ENCODE data around the gene PRRC2B.
"Not testable (repeated sequence)": the region's sequence is repeated elsewhere in the genome, so short reads cannot be mapped to it uniquely, and the experiment has no call there.

PRRC2B gene

DNA sequence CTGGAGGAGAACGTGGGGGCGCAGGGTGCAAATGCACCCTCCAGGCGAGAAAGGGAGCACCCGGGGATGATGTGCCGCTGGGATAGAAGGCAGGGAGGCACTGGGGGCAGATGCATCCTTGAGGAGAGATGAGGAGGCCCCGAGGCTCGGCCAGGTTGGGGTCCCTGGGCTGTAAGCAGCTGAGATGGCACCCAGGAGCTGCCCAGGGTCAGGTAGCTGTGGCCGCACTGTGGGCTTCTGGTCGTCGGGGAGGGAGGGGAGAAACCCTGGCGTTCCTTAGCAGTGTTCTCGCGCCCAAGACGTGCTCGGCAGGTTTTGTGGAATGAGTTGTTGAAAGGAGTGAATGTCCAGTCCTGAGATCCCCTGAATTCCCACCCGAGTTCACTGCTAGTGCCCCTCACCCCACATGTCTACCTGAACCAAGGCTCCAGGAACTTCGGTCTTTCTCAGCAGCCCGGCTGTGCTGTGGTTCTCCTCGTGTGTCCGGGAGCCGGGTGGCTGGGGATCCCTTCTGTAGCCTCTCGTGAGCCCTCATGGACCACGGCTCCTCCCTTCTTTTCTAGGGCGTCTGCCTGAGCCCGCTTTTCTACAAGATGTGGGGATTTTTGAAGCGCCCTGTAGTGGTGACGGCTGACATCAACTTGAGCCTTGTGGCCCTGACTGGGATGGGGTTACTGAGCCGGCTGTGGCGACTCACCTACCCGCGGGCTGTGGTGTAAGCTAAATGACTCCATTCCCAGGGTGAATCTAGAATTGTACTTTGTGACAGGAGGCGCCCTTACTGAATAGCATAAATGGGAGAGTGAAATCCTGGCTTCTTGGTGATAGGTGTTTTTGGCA is 110.0 kb downstream of the PRRC2B start:
- in situ Hi-C loops (cut with MboI; ENCODE audit: low sequenced_read_pairs) = no loop called here

DNA sequence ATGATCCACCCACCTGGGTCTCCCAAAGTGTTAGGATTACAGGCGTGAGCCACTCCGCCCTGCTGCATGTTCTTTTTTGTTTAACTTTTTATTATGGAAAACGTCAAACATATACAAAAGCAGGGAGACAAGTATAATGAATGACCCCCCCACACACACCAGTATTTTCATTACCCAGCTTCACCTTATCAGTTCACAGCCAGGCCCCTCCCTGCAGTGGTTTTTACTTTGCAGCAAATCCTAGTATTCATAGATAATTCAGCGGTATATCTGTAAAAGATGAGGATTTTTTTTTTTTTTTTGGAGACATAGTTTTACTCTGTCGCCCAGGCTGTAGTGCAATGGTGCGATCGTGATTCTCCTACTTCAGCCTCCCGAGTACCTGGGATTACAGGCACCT is 111.1 kb downstream of the PRRC2B start:
- in situ Hi-C loops (cut with MboI; ENCODE audit: low sequenced_read_pairs) = no loop called here

DNA sequence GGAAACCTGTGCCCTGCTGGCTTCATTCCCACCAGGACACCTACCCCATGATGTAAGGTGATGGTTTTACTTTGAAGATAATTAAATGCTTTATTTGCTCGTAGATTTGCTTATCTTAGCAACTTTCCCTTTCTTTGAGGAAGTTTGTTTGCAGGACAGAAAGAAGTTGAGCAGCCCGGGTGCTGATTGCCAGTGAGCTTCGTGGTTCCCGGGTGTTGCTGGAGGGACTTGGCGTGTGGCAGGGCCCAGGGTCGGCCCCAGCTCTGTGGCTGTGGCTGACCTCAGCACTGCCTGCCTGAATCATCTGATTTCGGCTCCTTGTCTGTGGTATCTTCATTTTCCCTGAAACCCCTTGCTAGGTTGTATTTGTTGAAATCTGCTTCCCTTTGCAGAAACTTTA is 117.5 kb downstream of the PRRC2B start:
- in situ Hi-C loops (cut with MboI; ENCODE audit: low sequenced_read_pairs) = no loop called here

DNA sequence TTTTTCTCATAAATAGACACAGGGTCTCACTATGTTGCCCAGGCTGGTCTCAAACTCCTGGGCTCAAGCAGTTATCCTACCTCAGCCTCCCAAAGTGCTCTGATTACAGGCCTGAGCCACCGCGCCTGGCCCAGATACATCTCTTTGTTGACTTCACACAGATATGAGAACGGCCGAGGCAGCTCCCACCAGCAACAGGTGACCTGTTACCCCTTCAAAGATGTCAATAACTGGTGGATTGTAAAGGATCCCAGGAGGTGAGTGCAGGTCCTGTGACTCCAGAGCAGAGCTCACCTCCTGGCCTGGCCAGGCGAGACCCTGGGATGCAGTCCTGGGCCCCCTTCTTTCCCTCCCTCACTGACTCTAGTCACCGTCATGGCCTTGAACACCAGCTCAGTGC is 118.0 kb downstream of the PRRC2B start:
- in situ Hi-C loops (cut with MboI; ENCODE audit: low sequenced_read_pairs) = no loop called here

DNA sequence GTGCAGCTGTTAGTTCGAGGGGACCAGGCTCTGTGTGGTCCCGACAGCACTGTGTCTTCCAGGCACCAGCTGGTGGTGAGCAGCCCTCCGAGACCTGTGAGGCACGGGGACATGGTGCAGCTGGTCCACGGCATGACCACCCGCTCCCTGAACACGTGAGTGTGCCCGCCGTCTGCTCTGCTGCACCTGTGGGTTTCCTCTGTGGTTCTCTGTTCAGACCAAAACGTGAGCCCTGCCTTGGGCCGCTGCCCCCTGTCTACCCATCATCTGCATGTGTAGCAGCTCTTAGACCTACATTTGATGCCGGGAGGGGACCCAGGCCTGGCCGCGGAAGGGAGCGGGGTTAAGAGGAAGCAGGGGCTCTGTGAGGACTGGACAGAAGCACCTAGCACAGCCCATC is 119.3 kb downstream of the PRRC2B start:
- in situ Hi-C loops (cut with MboI; ENCODE audit: low sequenced_read_pairs) = no loop called here

DNA sequence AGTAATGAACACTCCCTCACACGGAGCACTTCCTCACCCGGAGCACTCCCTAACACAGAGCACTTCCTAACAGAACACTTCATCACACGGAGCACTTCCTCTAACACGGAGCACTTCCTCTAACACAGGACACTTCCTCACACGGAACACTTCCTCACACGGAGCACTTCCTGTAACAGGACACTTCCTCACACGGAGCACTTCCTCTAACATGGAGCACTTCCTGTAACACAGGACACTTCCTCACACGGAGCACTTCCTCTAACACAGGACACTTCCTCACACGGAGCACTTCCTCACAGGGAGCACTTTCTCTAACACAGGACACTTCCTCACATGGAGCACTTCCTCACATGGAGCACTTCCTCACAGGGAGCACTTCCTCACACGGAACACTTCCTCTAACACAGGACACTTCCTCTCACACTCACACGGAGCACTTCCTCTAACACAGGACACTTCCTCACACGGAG is 121.7 kb downstream of the PRRC2B start:
- in situ Hi-C loops (cut with MboI; ENCODE audit: low sequenced_read_pairs) = not testable (repeated sequence)

DNA sequence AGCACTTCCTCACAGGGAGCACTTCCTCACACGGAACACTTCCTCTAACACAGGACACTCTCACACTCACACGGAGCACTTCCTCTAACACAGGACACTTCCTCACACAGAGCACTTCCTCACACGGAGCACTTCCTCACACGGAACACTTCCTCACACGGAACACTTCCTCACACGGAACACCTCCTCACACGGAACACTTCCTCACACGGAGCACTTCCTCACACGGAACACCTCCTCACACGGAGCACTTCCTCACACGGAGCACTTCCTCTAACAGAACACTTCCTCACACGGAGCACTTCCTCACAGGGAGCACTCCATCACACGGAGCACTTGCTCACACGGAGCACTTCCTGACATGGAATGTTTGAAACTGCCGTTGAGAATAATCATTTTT is 122.2 kb downstream of the PRRC2B start:
- in situ Hi-C loops (cut with MboI; ENCODE audit: low sequenced_read_pairs) = no loop called here

DNA sequence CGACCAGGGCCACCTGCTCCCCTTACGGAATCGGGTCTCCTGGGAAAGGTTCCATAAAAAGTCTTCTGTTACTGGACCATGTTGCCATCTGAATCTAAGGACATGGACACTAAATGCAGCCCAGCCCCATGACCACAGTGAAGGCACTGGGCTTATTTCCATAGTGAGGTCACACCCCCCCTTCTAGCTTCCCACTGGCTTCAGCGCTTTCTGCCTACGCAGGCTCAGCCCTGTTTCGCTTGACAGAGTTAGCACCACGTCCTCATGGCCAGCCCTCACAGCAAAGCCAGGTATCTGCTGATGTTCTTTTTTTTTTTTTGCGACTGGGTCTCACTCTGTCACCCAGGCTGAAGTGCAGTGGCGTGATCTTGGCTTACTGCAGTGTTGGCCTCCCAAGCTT is 123.0 kb downstream of the PRRC2B start:
- in situ Hi-C loops (cut with MboI; ENCODE audit: low sequenced_read_pairs) = no loop called here

DNA sequence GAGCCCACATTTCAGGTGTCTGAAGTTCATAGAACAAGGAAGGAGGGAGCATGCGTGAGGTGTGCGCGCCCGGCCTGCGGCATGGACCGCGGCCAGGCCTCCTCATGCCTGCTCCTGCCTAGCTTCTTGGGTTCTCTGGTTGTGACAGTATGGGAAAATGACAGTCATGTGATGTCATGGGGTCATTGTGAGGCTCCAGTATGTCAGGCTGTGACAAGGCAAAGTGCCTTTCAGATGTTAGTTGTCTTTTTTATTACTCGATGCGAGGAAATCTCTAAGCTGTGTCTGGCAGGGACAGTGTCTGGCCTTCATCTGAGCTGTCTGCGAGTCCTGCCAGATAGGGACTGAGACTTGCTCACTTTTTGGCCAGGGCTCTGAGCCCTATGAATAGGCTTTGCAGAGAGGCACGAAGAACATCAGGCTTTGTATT is 123.9 kb downstream of the PRRC2B start:
- in situ Hi-C loops (cut with MboI; ENCODE audit: low sequenced_read_pairs) = no loop called here

DNA sequence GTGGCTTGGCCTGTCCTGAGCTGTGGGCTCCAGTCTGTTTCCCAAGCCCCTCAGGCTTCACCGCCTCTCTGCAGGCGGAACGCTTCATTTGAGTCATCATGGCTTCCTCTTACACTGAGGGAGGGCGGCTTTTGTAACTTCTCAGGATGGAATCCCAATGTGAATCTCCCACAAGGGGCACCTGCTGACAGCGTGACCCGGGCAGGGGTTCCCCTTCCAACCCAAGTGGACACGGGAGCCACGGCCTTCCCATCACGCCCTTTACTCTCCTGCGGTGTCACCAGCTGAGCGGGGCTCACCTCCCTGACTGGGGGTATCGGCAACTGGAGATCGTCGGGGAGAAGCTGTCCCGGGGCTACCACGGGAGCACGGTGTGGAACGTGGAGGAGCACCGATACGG is 124.7 kb downstream of the PRRC2B start:
- in situ Hi-C loops (cut with MboI; ENCODE audit: low sequenced_read_pairs) = no loop called here

DNA sequence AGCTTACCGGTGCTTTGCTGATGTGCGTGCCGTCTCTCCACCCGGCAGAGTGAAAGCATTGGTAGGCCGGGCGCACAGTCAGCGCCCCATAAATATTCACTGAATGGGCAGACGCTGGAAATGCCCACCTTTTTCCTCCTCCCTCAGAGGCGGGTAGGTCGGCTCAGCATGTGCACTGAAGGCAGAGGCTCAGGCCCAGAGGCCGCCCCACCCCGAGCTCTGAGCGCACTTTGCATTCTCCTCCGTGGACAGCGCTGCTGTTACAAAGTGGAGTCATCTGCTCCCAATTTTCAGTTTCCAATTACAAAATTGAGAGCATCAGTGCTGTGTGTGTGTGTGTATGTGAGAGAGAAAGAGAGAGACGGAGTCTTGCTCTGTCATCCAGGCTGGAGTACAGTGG is 126.6 kb downstream of the PRRC2B start:
- in situ Hi-C loops (cut with MboI; ENCODE audit: low sequenced_read_pairs) = no loop called here

DNA sequence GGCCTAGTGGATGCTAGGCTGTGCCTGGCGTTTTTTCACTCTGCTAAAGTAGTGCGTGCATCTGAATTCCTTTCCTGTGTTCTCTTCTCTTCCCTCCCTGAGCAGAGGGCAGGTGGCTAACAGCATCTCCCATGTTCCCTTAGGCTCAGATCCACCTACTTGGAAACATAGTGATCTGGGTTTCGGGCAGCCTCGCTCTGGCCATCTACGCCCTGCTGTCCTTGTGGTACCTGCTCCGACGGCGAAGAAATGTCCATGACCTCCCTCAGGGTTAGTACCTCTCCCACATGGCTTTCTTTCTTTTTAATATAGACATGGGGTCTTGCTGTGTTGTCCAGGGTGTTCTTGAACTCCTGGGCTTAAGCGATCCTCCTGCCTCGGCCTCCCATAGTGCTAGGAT is 127.3 kb downstream of the PRRC2B start:
- in situ Hi-C loops (cut with MboI; ENCODE audit: low sequenced_read_pairs) = no loop called here

DNA sequence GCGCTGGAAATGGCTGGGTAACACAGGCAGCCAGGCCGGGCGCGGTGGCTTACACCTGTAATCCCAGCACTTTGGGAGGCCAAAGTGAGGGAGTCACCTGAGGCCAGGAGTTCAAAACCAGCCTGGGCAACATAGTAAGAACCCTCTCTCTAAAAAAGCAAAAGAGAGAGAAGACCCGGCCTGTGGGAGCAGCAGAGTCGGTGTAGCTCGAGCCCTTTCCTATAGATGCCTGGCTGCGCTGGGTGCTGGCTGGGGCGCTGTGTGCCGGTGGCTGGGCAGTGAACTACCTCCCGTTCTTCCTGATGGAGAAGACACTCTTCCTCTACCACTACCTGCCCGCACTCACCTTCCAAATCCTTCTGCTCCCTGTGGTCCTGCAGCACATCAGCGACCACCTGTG is 127.9 kb downstream of the PRRC2B start:
- in situ Hi-C loops (cut with MboI; ENCODE audit: low sequenced_read_pairs) = no loop called here

DNA sequence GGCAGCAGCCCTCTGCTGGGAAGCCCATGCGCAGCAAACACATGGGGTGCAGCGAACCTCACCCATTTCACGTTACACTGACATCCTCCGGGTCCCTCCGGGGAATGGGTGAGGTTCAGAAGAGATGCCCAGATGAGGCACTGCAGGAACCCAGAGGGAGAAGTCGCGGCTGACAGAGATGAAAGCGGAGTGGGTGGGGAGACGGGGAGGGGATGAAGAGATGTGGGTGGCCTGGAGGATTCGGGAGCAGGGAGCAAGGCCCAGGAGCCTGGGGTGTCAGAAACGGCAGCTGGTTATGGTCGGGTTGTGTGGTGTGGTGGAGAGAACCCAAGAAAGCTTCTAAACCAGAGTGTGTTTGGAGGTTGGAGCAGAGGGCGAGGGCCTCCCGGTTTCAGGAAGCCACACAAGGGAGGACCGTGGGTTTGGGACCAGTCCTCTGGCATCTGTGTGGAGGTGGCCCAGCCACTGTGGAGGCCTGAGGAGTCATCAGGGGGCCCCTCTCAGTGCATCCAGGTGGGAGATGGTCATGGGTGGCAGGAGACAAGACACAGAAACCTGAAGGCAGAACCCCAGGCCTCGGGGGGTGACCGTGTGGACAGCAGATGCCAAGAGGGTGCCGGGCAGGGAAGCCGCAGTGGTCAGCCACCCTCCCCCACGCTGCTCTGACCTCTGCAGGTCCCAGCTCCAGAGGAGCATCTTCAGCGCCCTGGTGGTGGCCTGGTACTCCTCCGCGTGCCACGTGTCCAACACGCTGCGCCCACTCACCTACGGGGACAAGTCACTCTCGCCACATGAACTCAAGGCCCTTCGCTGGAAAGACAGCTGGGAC is 128.6 kb downstream of the PRRC2B start:
- in situ Hi-C loops (cut with MboI; ENCODE audit: low sequenced_read_pairs) = no loop called here

DNA sequence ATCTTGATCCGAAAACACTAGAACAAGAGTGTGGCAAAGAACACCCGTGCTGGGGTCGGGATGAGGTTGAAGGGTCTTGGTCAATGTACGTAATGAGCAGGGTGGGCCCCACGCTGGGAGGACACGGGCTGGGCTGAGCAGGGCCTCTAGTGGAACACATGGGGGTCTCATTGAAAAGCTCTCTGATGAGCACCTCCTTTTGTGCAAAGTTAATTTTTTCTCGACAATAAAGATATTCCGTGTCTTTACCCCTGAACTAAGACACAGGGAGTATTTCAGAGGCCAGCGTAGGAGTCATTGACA is 129.2 kb downstream of the PRRC2B start:
- in situ Hi-C loops (cut with MboI; ENCODE audit: low sequenced_read_pairs) = no loop called here

DNA sequence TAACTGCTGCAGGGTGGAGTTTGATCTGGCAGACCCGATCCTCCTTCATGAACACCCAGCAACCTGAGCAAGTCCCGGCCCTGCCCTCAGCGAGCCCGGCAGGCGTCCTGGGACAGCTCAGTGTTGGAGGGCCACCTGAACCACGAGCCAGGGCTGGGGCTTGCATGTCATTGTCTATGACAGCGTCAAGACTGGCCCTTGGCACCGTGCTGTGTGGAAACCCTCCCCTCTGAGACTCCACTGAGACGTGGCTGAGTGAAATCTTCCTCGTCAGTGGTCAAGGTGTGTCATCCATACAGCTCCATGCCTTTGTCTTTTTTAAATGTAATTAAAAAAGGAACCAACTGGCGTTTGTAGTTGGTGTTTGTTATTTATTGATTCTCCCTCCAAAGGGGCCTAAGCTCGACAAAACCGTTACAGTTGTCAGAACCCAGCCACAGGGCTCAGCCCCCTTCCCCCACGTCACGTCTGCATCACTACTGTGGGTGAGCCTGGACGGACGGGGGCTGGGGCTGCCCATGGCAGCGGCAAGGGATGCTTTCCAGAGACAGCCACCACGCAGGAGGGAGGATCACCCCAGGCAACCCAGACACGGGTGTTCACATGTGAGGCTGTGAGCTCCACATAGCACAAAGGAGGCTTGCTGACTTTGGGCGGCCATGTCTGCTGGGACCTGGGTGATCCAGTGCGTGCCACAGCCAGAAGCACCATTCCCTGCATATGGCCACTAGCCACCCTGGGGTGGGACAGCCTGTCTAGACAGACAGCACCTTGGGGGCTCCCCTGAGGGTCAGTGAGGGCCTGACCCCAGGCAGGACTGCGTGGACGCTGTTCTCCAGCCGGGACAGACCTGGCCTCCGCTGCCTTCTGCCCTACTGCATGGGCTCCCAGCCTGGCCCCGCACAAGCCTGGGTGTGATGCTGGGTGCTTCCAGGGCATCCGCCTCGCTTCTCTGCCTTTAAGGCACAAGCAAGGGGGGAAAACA is 129.9 kb downstream of the PRRC2B start:
- in situ Hi-C loops (cut with MboI; ENCODE audit: low sequenced_read_pairs) = no loop called here

DNA sequence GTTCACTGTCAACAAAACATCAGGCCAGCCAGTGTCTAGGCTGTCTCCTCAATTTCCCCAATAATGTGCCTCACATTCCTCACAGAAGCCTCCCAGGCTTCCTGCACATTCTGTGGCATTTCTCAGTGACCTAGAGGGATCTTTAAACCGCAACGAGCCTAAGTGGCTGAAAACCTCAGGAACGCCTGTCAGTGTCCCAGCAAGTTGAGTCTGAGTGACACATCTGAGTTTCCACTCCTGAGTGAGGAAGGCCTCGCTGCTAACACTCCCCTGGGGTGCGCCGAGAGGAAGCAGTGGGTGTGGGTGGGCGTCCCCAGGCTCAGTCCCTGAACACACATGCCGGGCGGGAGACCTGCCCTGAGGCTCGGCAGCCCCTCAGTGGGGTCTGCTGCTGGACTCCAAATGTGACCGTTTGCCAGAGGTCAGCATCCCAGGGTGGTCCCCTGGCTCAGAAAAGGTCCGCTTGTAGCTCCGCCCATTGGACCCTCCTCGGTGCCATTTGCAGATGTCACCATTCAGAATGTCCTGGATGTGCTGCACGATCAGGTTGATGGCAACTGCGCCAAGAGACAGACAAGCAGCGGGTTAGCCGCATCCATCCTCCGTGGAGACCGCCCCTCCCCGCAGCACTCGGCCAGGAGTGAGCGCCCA is 130.9 kb downstream of the PRRC2B start:
- in situ Hi-C loops (cut with MboI; ENCODE audit: low sequenced_read_pairs) = no loop called here

DNA sequence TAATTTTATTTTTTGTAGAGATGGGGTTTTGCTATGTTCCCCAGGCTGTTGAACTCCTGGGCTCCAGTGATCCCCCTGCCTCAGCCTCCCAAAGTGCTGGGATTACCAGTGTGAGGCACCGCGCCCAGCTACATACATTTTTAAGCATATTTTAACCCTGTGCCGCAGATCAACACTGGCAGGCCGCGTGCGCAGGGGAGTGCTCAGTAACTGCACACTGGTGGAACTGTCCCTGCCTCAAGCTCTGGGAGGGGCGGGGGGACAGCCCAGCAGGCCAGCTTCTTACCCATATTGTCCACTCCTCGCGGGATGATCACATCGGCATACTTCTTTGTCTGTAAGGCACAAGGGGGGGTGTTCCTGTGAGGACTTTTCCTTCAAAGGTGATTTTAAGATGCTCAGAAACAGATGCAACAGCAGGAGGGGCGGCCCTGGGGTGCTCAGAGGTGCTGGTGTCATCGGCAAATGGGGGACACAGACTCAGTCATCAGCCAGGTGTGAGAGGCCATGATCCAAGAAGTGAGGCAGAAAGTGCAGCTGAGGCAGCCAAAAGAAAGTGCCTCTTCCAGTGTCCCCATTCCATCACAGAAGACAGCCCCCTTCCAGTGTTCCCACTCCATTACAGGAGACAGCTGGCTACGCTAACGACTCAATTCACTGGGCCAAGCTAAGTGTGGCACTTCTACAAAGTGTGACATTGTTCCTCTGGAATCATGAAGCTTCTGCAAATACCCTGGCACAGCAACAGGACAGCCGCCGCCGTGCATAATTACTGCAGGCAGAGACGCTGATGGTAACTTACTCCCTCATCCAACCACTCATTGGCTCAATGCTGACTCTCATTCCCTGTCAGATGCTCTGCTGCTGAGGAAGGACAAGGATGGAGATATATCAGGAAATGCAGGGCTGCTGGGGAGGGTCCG is 132.0 kb downstream of the PRRC2B start:
- in situ Hi-C loops (cut with MboI; ENCODE audit: low sequenced_read_pairs) = no loop called here

DNA sequence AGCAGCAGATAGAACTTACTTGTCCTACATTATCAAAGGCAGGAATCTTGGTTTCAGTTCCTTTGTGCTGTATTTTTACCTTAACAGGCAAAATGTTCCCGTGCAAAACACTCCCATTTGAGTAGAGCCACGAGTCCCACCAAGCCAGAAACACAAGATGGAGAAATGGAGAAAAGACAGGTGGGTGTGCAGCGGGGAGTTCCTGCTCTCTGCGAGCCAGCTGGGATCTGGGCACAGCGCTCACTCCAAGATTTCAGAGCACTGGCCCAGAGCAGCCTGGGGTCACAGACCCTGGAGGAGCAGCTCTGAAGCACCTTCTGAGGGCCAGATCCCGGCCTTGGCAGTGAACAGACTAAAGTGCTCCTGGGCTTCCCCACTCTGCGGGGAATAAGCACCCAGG is 134.3 kb downstream of the PRRC2B start:
- in situ Hi-C loops (cut with MboI; ENCODE audit: low sequenced_read_pairs) = no loop called here
